ENCODE measurements around the gene RNF168. TPM values are rescaled to one million over a fixed set of nuclear protein-coding genes. Genes with fewer than 3 reads are reported as not detected.
"Not testable (repeated sequence)": the region's sequence is repeated elsewhere in the genome, so short reads cannot be mapped to it uniquely, and the experiment has no call there.

The RNF168 gene
- total and polyA plus RNA-seq, 4 donors = 4.5 to 34.9 (median 18.5) TPM

DNA sequence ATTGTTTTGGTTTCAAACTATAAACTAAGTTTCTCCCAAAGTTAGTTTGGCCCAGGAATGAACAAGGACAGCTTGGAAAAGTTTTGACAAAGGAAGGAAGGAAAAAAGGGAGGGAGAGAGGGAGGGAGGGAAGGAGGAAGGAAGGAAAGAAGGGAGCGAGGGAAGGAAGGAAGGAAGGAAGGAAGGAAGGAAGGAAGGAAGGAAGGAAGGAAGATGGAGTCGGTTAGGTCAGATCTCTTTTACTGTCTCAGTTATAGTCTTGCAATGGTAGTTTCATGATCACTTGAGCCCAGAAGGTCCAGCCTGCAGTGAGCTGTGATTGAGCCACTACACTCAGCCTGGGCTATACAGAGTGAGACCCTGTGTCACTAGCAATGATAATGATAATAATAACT lies 59.1 kb downstream of the RNF168 start:
- DNase-seq = no peak
- Histone ChIP-seq H3K9me3 (ENCODE audit: control insufficient read depth, low read length) (no peaks in the 10 kb centered on the region), H3K36me3 (ENCODE audit: control insufficient read depth in 1 of 2, insufficient read depth in 2 of 2, low read length in 1 of 2) (no peaks in the 10 kb centered on the region), H3K4me1 (ENCODE audit: control insufficient read depth in 1 of 2, insufficient read depth in 2 of 2, low read length in 2 of 2) (no peaks in the 10 kb centered on the region), H3K27me3 (ENCODE audit: control insufficient read depth in 1 of 2, insufficient read depth in 2 of 2, low read length in 1 of 2) (no peaks in the 10 kb centered on the region), H3K27ac (ENCODE audit: low read depth in 1 of 2, low read length in 2 of 2) (no peak overlapping the region), H3K4me3 (ENCODE audit: low read length in 2 of 2) (no peak overlapping the region)
- intact Hi-C loops (cut with DNase I) = no loop called here
- 61 to 64% methylated on average over 2 of the region's 2 CpGs for WGBS, 2 donors
- ATAC-seq (ENCODE audit: low FRiP score) = no peak

DNA sequence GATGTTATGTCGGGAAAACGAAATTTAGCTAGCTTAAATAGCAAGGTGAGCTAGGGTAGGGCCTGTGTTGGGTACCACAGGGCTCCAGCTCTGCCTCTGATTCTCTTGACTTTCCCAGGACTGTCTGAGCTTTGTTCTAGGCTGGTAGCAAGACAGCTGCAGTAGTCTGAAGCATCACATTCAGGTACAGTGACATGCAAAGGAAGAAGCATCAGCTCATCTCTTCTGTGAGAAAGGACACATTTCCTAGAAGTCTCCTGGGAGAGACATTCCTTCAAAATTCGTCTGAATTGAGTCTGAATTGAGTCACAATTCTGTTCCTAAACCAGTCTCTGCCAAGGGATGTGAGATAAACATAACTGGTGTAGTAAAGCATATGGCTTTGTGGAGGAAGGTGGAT lies 62.9 kb downstream of the RNF168 start:
- no peak for DNase-seq
- Histone ChIP-seq H3K9me3 (ENCODE audit: control insufficient read depth, low read length) (no peaks in the 10 kb centered on the region), H3K36me3 (ENCODE audit: control insufficient read depth in 1 of 2, insufficient read depth in 2 of 2, low read length in 1 of 2) (no peaks in the 10 kb centered on the region), H3K27me3 (ENCODE audit: control insufficient read depth in 1 of 2, insufficient read depth in 2 of 2, low read length in 1 of 2) (no peaks in the 10 kb centered on the region), H3K4me3 (ENCODE audit: low read length in 2 of 2) (no peak overlapping the region), H3K27ac (ENCODE audit: low read depth in 1 of 2, low read length in 2 of 2) (no peak overlapping the region), H3K4me1 (ENCODE audit: control insufficient read depth in 1 of 2, insufficient read depth in 2 of 2, low read length in 2 of 2) (no peaks in the 10 kb centered on the region)
- intact Hi-C loops (cut with DNase I) = no loop called here
- WGBS, 2 donors = 64 to 65% methylated on average over 3 of the region's 3 CpGs
- no peak for ATAC-seq (ENCODE audit: low FRiP score)

DNA sequence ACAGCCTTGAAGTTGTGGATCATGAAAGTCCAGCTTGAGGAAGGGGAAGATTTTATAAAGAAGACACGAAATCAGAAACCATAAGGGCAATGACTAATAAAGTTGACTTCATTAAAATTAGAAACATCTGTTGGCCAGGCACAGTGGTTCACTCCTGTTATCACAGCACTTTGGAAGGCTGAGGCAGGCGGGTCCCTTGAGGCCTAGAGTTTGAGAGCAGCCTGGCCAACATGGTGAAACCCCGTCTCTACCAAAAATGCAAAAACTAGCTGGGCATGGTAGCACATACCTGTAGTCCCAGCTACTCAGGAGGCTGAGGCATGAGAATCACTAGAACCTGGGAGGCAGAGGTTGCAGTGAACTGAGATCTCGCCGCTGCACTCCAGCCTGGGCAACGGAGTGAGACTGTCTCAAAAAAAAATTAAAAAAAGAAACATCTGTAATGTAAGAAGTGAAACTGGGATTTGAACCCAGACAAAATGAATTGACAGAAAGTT lies 63.5 kb downstream of the RNF168 start:
- Histone ChIP-seq H3K4me3 (ENCODE audit: low read length in 2 of 2) (no peak overlapping the region), H3K4me1 (ENCODE audit: control insufficient read depth in 1 of 2, insufficient read depth in 2 of 2, low read length in 2 of 2) (no peaks in the 10 kb centered on the region), H3K27ac (ENCODE audit: low read depth in 1 of 2, low read length in 2 of 2) (no peak overlapping the region), H3K9me3 (ENCODE audit: control insufficient read depth, low read length) (no peaks in the 10 kb centered on the region), H3K27me3 (ENCODE audit: control insufficient read depth in 1 of 2, insufficient read depth in 2 of 2, low read length in 1 of 2) (no peaks in the 10 kb centered on the region), H3K36me3 (ENCODE audit: control insufficient read depth in 1 of 2, insufficient read depth in 2 of 2, low read length in 1 of 2) (no peaks in the 10 kb centered on the region)
- WGBS, 2 donors = 59 to 60% methylated on average over 6 of the region's 6 CpGs
- intact Hi-C loops (cut with DNase I) = no loop called here
- ATAC-seq (ENCODE audit: low FRiP score) (no peak), DNase-seq (no peak)

DNA sequence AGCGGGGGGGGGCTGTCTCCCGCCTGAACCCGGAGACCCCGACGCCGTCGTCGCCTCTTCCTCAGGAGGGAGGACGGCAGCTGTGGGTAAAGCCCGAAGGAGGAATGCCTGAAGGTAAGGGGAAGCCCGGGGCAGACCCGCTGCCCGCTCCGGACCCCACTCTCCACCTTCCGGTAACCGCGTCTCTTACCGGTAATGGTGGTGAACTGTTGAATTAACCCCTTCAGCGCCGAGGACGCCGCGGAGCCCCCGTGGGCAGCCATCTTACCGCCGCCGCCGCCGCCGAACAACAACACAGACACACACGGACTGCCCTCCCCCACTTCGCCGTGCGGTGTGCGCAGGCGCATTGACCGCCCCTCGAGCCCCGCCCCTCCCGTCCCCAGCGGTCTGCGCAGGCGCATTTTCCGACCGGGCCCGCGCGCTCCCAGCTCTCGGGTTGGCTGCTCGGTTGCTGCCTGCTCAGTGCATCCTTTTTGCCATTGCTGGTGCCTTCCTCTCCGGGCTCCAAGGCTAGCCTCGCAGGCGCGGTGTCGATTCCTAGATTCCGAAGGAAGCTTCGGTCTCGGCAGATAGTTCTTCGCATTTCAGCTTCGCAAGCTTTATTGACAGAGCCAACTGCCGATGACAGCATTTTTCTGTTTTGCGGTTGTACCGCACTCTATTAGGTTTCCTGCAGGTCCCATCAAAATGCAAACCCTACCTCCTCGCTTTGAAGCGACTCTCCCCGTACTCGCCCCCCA lies 71.3 kb downstream of the RNF168 start, which contains the start of gene UBXN7:
UBXN7 (minus strand) TSS at position 291 of the 743 bp plus-strand sequence; CDS start at position 263, 28 bp downstream.
- WGBS, 2 donors = 0% methylated on average over 53 to 67 of the region's 67 CpGs
- Histone ChIP-seq H3K4me1 (ENCODE audit: control insufficient read depth in 1 of 2, insufficient read depth in 2 of 2, low read length in 2 of 2) (no peaks in the 10 kb centered on the region), H3K27ac (ENCODE audit: low read depth in 1 of 2, low read length in 2 of 2) (peak within 1 kb of the TSS; percentile 60 to 69), H3K36me3 (ENCODE audit: control insufficient read depth in 1 of 2, insufficient read depth in 2 of 2, low read length in 1 of 2) (no peaks in the 10 kb centered on the region), H3K27me3 (ENCODE audit: control insufficient read depth in 1 of 2, insufficient read depth in 2 of 2, low read length in 1 of 2) (no peaks in the 10 kb centered on the region), H3K4me3 (ENCODE audit: low read length in 2 of 2) (peak within 1 kb of the TSS; percentile 70 to 78), H3K9me3 (ENCODE audit: control insufficient read depth, low read length) (no peaks in the 10 kb centered on the region)
- ATAC-seq (ENCODE audit: low FRiP score) = peak; percentile 98
- intact Hi-C loops (cut with DNase I) = loop anchor here (2.0 to 5.0 kb wide), 3 partner anchors 70 to 136 kb away; partner anchors contain the start of genes RNF168 (in 2 of the 2), FBXO45 (in 1 of the 2) and WDR53 (in 1 of the 2)
- DNase-seq = peak; percentile 96 to 99

DNA sequence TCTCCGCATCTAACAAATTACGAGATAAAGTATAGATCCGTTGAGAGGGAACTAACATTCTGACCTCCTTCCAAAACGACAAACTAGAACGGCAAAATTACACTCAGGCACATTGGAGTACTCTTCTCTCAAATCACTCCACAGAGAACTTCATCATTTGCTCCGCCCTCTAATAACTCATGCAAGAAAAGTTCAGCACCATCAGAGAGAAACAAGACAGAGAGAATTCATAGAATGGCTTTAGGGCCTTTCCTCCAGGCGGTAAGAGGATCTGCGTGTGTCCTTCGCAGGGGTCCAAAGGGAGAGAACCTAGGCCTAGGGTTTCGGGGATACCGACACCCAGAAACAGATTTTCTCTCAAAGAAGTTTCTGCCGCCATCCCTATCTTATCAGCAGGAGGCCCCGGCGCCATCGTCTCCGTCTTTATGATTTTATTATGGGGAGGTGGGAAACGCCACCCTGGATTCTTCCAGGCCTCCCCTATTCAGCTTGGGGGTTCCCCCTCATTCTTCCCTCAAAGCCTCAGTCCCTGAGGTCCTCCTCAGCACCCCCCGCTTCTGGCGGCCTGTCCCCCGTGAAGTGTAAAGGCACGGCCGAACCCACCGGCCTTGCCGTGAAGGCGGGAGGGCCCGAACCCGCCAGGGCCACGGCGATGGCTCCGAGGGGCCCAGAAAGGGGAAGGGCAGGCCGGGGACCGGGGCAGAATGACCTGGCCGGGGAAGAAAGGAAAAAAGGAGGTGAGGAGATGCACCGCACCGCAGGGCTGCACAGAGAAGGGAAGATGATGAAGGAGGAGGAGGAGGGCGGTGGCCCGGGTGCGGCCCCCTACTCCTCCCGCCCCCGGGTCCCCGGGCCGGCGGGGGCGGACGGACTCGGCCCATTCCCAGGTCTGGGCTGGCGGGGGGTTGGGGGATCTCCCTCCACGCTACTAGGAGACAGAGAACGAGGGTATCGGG lies 72.1 kb downstream of the RNF168 start:
- H3K4me1 ChIP-seq (ENCODE audit: control insufficient read depth in 1 of 2, insufficient read depth in 2 of 2, low read length in 2 of 2) = no peaks in the 10 kb centered on the region
- intact Hi-C loops (cut with DNase I) = loop anchor here (2.0 to 5.0 kb wide), 3 partner anchors 71 to 137 kb away; partner anchors contain the start of genes RNF168 (in 2 of the 2), FBXO45 (in 1 of the 2) and WDR53 (in 1 of the 2)
- peak overlapping the region; percentile 56 to 60 for H3K27ac ChIP-seq (ENCODE audit: low read depth in 1 of 2, low read length in 2 of 2)
- DNase-seq (peak; percentile 46 to 82), ATAC-seq (ENCODE audit: low FRiP score) (peak; percentile 62)
- H3K36me3 ChIP-seq (ENCODE audit: control insufficient read depth in 1 of 2, insufficient read depth in 2 of 2, low read length in 1 of 2) = no peaks in the 10 kb centered on the region
- no peaks in the 10 kb centered on the region for H3K9me3 ChIP-seq (ENCODE audit: control insufficient read depth, low read length)
- H3K27me3 ChIP-seq (ENCODE audit: control insufficient read depth in 1 of 2, insufficient read depth in 2 of 2, low read length in 1 of 2) = no peaks in the 10 kb centered on the region
- H3K4me3 ChIP-seq (ENCODE audit: low read length in 2 of 2) = peak overlapping the region; percentile 56 to 78
- 1% methylated on average over 49 to 50 of the region's 50 CpGs for WGBS, 2 donors

DNA sequence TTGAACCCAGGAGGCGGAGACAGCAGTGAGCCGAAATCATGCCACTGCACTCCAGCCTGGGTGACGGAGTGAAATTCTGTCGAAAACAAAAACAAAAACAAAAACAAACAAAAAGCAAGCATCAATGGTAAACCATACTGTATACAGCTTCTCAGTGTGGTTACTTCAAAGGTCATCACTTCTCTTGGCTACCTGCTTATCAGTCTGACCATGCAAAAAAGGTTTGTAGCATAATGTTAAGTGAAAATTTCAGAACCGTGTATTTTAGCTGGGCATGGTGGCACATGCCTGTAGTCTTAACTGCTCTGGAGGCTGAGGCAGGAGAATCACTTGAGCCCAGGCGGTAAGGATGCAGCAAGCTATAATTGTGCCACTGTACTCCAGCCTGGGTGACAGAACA lies 75.5 kb downstream of the RNF168 start:
- ATAC-seq (ENCODE audit: low FRiP score) (no peak), DNase-seq (no peak)
- WGBS, 2 donors = 85 to 86% methylated on average over 6 of the region's 6 CpGs
- Histone ChIP-seq H3K36me3 (ENCODE audit: control insufficient read depth in 1 of 2, insufficient read depth in 2 of 2, low read length in 1 of 2) (no peaks in the 10 kb centered on the region), H3K4me3 (ENCODE audit: low read length in 2 of 2) (no peak overlapping the region), H3K9me3 (ENCODE audit: control insufficient read depth, low read length) (no peaks in the 10 kb centered on the region), H3K27me3 (ENCODE audit: control insufficient read depth in 1 of 2, insufficient read depth in 2 of 2, low read length in 1 of 2) (no peaks in the 10 kb centered on the region), H3K4me1 (ENCODE audit: control insufficient read depth in 1 of 2, insufficient read depth in 2 of 2, low read length in 2 of 2) (no peaks in the 10 kb centered on the region), H3K27ac (ENCODE audit: low read depth in 1 of 2, low read length in 2 of 2) (no peak overlapping the region)
- intact Hi-C loops (cut with DNase I) = no loop called here

DNA sequence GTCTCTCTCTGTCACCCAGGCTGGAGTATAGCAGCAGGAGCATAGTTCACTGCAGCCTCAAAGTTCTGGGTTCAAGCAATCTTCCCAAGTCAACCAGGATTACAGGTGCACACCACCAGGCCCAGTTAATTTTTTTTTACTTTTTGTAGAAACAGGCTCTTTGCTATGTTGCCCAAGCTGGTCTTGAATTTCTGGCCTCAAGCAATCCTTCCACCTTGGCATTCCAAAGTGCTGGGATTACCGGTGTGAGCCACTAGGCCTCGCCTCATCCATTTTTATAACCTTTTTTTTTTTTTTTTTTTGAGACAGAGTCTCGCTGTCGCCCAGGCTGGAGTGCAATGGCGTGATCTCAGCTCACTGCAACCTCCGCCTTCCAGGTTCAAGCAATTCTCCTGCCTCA lies 79.1 kb downstream of the RNF168 start:
- WGBS, 2 donors = 92 to 93% methylated on average over 6 of the region's 6 CpGs
- ATAC-seq (ENCODE audit: low FRiP score); intact Hi-C loops (cut with DNase I); H3K9me3 ChIP-seq (ENCODE audit: control insufficient read depth, low read length); H3K4me3 ChIP-seq (ENCODE audit: low read length in 2 of 2); H3K4me1 ChIP-seq (ENCODE audit: control insufficient read depth in 1 of 2, insufficient read depth in 2 of 2, low read length in 2 of 2); DNase-seq; H3K27ac ChIP-seq (ENCODE audit: low read depth in 1 of 2, low read length in 2 of 2); H3K36me3 ChIP-seq (ENCODE audit: control insufficient read depth in 1 of 2, insufficient read depth in 2 of 2, low read length in 1 of 2); H3K27me3 ChIP-seq (ENCODE audit: control insufficient read depth in 1 of 2, insufficient read depth in 2 of 2, low read length in 1 of 2): not testable (repeated sequence)

DNA sequence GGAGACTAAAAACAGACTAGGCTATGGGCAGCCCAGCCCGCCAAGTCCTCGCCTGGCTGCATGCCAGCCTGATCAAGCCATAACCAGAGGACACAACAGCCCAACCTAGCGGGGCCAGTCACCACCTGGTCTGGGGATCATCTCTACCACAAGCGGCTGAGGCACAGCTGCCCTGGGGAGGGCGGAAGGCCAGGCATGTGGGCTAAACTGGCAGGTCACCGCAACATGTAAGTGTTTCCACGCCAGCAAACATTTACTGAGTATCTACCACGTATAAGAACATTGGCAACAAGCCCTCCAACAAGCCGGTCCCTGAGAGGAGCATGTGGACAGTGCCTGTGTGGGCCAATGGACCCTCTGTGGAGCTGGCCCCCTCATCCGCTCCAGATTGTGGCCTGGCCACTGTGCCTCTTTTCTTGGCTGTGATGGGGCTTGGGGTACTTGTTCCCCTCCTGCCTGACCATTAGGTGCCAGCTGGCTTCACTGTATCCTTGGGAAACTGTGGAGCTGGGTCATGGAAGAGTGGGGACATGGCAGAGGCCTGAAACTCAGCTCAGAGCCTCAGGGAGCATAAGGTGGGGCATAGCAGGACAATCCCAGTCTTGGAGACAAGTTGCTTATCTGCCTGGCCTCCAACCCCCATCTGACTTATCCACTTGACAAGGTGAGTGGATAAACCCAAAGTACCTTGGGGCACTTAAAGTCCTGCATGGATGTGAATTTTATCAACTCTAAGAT lies 80.4 kb downstream of the RNF168 start:
- Histone ChIP-seq H3K36me3 (ENCODE audit: control insufficient read depth in 1 of 2, insufficient read depth in 2 of 2, low read length in 1 of 2) (no peaks in the 10 kb centered on the region), H3K4me1 (ENCODE audit: control insufficient read depth in 1 of 2, insufficient read depth in 2 of 2, low read length in 2 of 2) (no peaks in the 10 kb centered on the region), H3K27me3 (ENCODE audit: control insufficient read depth in 1 of 2, insufficient read depth in 2 of 2, low read length in 1 of 2) (no peaks in the 10 kb centered on the region), H3K4me3 (ENCODE audit: low read length in 2 of 2) (no peak overlapping the region), H3K9me3 (ENCODE audit: control insufficient read depth, low read length) (no peaks in the 10 kb centered on the region), H3K27ac (ENCODE audit: low read depth in 1 of 2, low read length in 2 of 2) (peak overlapping the region in 1 of 2 donors; percentile 52)
- WGBS, 2 donors = 15 to 16% methylated on average over 10 of the region's 10 CpGs
- intact Hi-C loops (cut with DNase I) = no loop called here
- DNase-seq (peak; percentile 64 to 79), ATAC-seq (ENCODE audit: low FRiP score) (peak; percentile 66)

All from aorta (tissue), 5 donors.